GM10266 (cell line): ENCODE measurements around the gene C15orf62.

Experiments
- DNase-seq: peaks from one replicate; pipeline ENCODE4 v3.0.0; 2012; ENCODE audit errors: extremely low spot score
- CTCF ChIP-seq: IDR thresholded peaks from 2 replicates; pipeline ENCODE4 v1.5.1; 2012; ENCODE audit warnings: mild to moderate bottlenecking, low read depth; ENCODE audit not compliant: control insufficient read depth, insufficient read depth; ENCODE audit errors: missing control alignments

Gene C15orf62

GRCh38 chr15:40806672-40807027 is 36.9 kb downstream of the C15orf62 start:
- no peak for TF ChIP-seq CTCF
- no peak for DNase-seq

GRCh38 chr15:40807028-40807887 is 37.5 kb downstream of the C15orf62 start, which contains the start of the genes DNAJC17 and ZFYVE19:
Gene DNAJC17, minus strand, starts transcription at chr15:40807473. Its CDS starts 27 bp downstream, at chr15:40807446.
Gene ZFYVE19, plus strand, starts transcription at chr15:40807089. Its CDS starts 501 bp downstream, at chr15:40807590.
- no peak for TF ChIP-seq CTCF
- peak; percentile 86 for DNase-seq

- no peak for DNase-seq
- no peak for TF ChIP-seq CTCF
Measured at GRCh38 chr15:40807888-40808461, 38.2 kb downstream of the C15orf62 start.

GRCh38 chr15:40808861-40809450 is 39.2 kb downstream of the C15orf62 start:
- DNase-seq = peak; percentile 25
- no peak for TF ChIP-seq CTCF

GRCh38 chr15:40812721-40813425 is 43.1 kb downstream of the C15orf62 start:
- TF ChIP-seq CTCF = no peak
- no peak for DNase-seq

GRCh38 chr15:40815042-40815698 is 45.4 kb downstream of the C15orf62 start:
- DNase-seq = no peak
- no peak for TF ChIP-seq CTCF
